Subcutaneous adipose tissue (tissue), 4 donors: ENCODE data around the gene MEIOB. TPM values are rescaled to one million over a fixed set of nuclear protein-coding genes. Genes with fewer than 3 reads are reported as not detected.

ENCODE experiments used
- CTCF ChIP-seq: fragments of 450-650 bp; IDR thresholded peaks from one replicate; pipeline ENCODE4 v1.5.1; 2016; ENCODE audit warnings: low read depth, mild to moderate bottlenecking, control low read depth, antibody characterized with exemption, moderate library complexity
- total RNA-seq, 4 donors: library from RNA; depleted of rRNA; stranded (reverse); fragments of >200 nt; gene quantifications; one replicate each; pipeline ENCODE4 v1.1.0, GENCODE V29; 2016

The MEIOB gene
- total RNA-seq, 4 donors from 2014 or later: not detected

- TF ChIP-seq CTCF: no peak
These were observed 8.1 kb downstream of the MEIOB start for GRCh38 chr16:1863681-1864460.

GRCh38 chr16:1862394-1862793 lies 9.6 kb downstream of the MEIOB start:
- TF ChIP-seq CTCF: no peak

- no peak for TF ChIP-seq CTCF
These were observed 10.2 kb downstream of the MEIOB start for GRCh38 chr16:1861730-1862129.

- TF ChIP-seq CTCF: no peak
These were observed 12.3 kb downstream of the MEIOB start for GRCh38 chr16:1859650-1860049.

- TF ChIP-seq CTCF: no peak
These were observed 13.6 kb downstream of the MEIOB start for GRCh38 chr16:1858189-1858865.

- TF ChIP-seq CTCF: no peak
These were observed 14.4 kb downstream of the MEIOB start for GRCh38 chr16:1857433-1858097.

- no peak for TF ChIP-seq CTCF
These were observed 20.2 kb downstream of the MEIOB start for GRCh38 chr16:1851793-1852192.
